ENCODE measurements around the gene CPEB3. TPM values are rescaled to one million over a fixed set of nuclear protein-coding genes. Genes with fewer than 3 reads are reported as not detected.

Gene CPEB3
- total RNA-seq, 1 donor from 2014 or later, result 13.6 TPM

GRCh38 chr10:92126100-92126650 is 164.7 kb downstream of the CPEB3 start:
- Histone ChIP-seq H3K27me3 (ENCODE audit: low read depth) (no peaks in the 10 kb centered on the region), H3K27ac (replicated peaks) (peak overlapping the region; percentile 83), H3K4me3 (no peak overlapping the region), H3K36me3 (no peaks in the 10 kb centered on the region), H3K9me3 (replicated peaks) (no peaks in the 10 kb centered on the region), H3K4me1 (peaks cover 66% of the 10 kb centered on the region)
- intact Hi-C loops (cut with micrococcal nuclease), result no loop called here
- TF ChIP-seq CTCF (IDR thresholded peaks at IDR 0.05; ENCODE audit: borderline replicate concordance), result no peak
- no peak for DNase-seq

- no peaks in the 10 kb centered on the region for H3K9me3 ChIP-seq (replicated peaks)
- TF ChIP-seq CTCF (IDR thresholded peaks at IDR 0.05; ENCODE audit: borderline replicate concordance), result no peak
Measured at GRCh38 chr10:92125144-92125543, 165.7 kb downstream of the CPEB3 start.

GRCh38 chr10:92124616-92125143 is 166.2 kb downstream of the CPEB3 start:
- Histone ChIP-seq H3K36me3 (no peaks in the 10 kb centered on the region), H3K4me1 (peaks cover 69% of the 10 kb centered on the region), H3K4me3 (peak overlapping the region; percentile 1), H3K27me3 (ENCODE audit: low read depth) (no peaks in the 10 kb centered on the region), H3K27ac (replicated peaks) (peak overlapping the region; percentile 83), H3K9me3 (replicated peaks) (no peaks in the 10 kb centered on the region)
- intact Hi-C loops (cut with micrococcal nuclease), result no loop called here
- DNase-seq, result no peak
- no peak for TF ChIP-seq CTCF (IDR thresholded peaks at IDR 0.05; ENCODE audit: borderline replicate concordance)

More at GRCh38 chr10:92125144-92125543, 165.7 kb downstream of the CPEB3 start:
- intact Hi-C loops (cut with micrococcal nuclease), result no loop called here
- no peaks in the 10 kb centered on the region for H3K27me3 ChIP-seq (ENCODE audit: low read depth)
- peaks cover 69% of the 10 kb centered on the region for H3K4me1 ChIP-seq
- peak overlapping the region; percentile 1 for H3K4me3 ChIP-seq
- no peak for DNase-seq
- peak overlapping the region; percentile 83 for H3K27ac ChIP-seq (replicated peaks)
- no peaks in the 10 kb centered on the region for H3K36me3 ChIP-seq

- no peak for TF ChIP-seq CTCF (IDR thresholded peaks at IDR 0.05; ENCODE audit: borderline replicate concordance)
- peak overlapping the region; percentile 83 for H3K27ac ChIP-seq (replicated peaks)
- H3K9me3 ChIP-seq (replicated peaks), result no peaks in the 10 kb centered on the region
- intact Hi-C loops (cut with micrococcal nuclease), result no loop called here
- no peaks in the 10 kb centered on the region for H3K36me3 ChIP-seq
- H3K4me3 ChIP-seq, result peak overlapping the region; percentile 1
- no peaks in the 10 kb centered on the region for H3K27me3 ChIP-seq (ENCODE audit: low read depth)
- DNase-seq, result no peak
- H3K4me1 ChIP-seq, result peaks cover 76% of the 10 kb centered on the region
Measured at GRCh38 chr10:92124020-92124419, 166.9 kb downstream of the CPEB3 start.

- no peak overlapping the region for H3K4me3 ChIP-seq
- H3K27me3 ChIP-seq (ENCODE audit: low read depth), result no peaks in the 10 kb centered on the region
- H3K36me3 ChIP-seq, result no peaks in the 10 kb centered on the region
- intact Hi-C loops (cut with micrococcal nuclease), result no loop called here
- peaks cover 79% of the 10 kb centered on the region for H3K4me1 ChIP-seq
- H3K27ac ChIP-seq (replicated peaks), result peak overlapping the region; percentile 83
- no peaks in the 10 kb centered on the region for H3K9me3 ChIP-seq (replicated peaks)
- TF ChIP-seq CTCF (IDR thresholded peaks at IDR 0.05; ENCODE audit: borderline replicate concordance), result no peak
- no peak for DNase-seq
Measured at GRCh38 chr10:92122941-92123450, 167.9 kb downstream of the CPEB3 start.

All from left ventricle myocardium inferior (tissue), 1 donor.